A673 (cell line): ENCODE results near the gene NINJ2. TPM values are rescaled to one million over a fixed set of nuclear protein-coding genes. Genes with fewer than 3 reads are reported as not detected.

Source experiments
- BruUV-seq: library from RNA; stranded (reverse); fragments of 400-500 nt; replicated peaks from 2 replicates; lab custom pipeline; 2021; lab: Mats Ljungman, UMichigan
- CTCF ChIA-PET: fragments of 300-600 bp; sonication (Branson Sonifier 250); formaldehyde crosslinking; loops from one replicate; lab custom pipeline; 2022; ENCODE audit warnings: antibody characterized with exemption; lab: Charles Lee
- POLR2A ChIA-PET: fragments of 300-600 bp; sonication (Branson Sonifier 250); formaldehyde crosslinking; loops from one replicate; lab custom pipeline; 2022; ENCODE audit warnings: antibody characterized with exemption; ENCODE audit not compliant: low non-redundant PET; lab: Charles Lee
- DNase-seq: peaks from one replicate; pipeline ENCODE4 v3.0.0-alpha.2; 2015; ENCODE audit warnings: low spot score
- H3K27ac ChIP-seq: fragments of 200-600 bp; sonication (generic); 2 replicates; pipeline ENCODE4 v1.5.1; 2016; ENCODE audit warnings: mixed run types, low read depth, mild to moderate bottlenecking, mixed read lengths, antibody characterized with exemption, low read length; ENCODE audit not compliant: poor library complexity, severe bottlenecking
- H3K27me3 ChIP-seq: fragments of 200-600 bp; sonication (generic); replicated peaks from 2 replicates; pipeline ENCODE4 v1.6.1; 2017; ENCODE audit warnings: mixed run types, low read depth, mild to moderate bottlenecking, mixed read lengths, antibody characterized with exemption, low read length; ENCODE audit not compliant: insufficient read depth, poor library complexity
- H3K36me3 ChIP-seq: fragments of 200-600 bp; sonication (generic); 2 replicates; pipeline ENCODE4 v1.6.1; 2016; ENCODE audit warnings: mixed run types, mild to moderate bottlenecking, mixed read lengths, antibody characterized with exemption, low read length; ENCODE audit not compliant: insufficient read depth, poor library complexity, severe bottlenecking
- H3K4me1 ChIP-seq: fragments of 200-600 bp; sonication (generic); 2 replicates; pipeline ENCODE4 v1.6.1; 2017; ENCODE audit warnings: mixed run types, mild to moderate bottlenecking, mixed read lengths, antibody characterized with exemption, low read length; ENCODE audit not compliant: insufficient read depth, poor library complexity, severe bottlenecking
- H3K4me3 ChIP-seq: fragments of 200-600 bp; sonication (generic); 2 replicates; pipeline ENCODE4 v1.5.1; 2016; ENCODE audit warnings: low read depth, mixed run types, mild to moderate bottlenecking, mixed read lengths, low read length; ENCODE audit not compliant: poor library complexity, severe bottlenecking
- H3K9me3 ChIP-seq: fragments of 200-600 bp; sonication (generic); 2 replicates; pipeline ENCODE4 v1.6.1; 2016; ENCODE audit warnings: mixed run types, low read depth, mild to moderate bottlenecking, mixed read lengths, antibody characterized with exemption, low read length; ENCODE audit not compliant: poor library complexity, severe bottlenecking
- CTCF ChIP-seq: fragments of 300-800, 200-600 bp; sonication (generic); conservative IDR thresholded peaks from 2 replicates; pipeline ENCODE4 v1.5.1; 2017; ENCODE audit warnings: low read depth, mild to moderate bottlenecking, antibody characterized with exemption, low read length, moderate library complexity, mixed read lengths
- EZH2 ChIP-seq: fragments of 200-600 bp; sonication (generic); IDR thresholded peaks from 2 replicates; pipeline ENCODE4 v1.6.1; 2017; ENCODE audit warnings: borderline replicate concordance, low read depth, mild to moderate bottlenecking, mixed read lengths, antibody characterized with exemption, low read length; ENCODE audit not compliant: poor library complexity, severe bottlenecking
- intact Hi-C: fragments of 100-400 bp; cut with micrococcal nuclease; formaldehyde crosslinking; loops from one replicate; pipeline ENCODE4 v1.10.0; 2022; ENCODE audit not compliant: unreplicated experiment
- total RNA-seq: library from RNA; stranded (reverse); gene quantifications from 2 replicates; pipeline ENCODE4 v1.2.3, GENCODE V29; 2021

NINJ2 gene
- total RNA-seq, 1 experiment from 2014 or later, result not detected

DNA sequence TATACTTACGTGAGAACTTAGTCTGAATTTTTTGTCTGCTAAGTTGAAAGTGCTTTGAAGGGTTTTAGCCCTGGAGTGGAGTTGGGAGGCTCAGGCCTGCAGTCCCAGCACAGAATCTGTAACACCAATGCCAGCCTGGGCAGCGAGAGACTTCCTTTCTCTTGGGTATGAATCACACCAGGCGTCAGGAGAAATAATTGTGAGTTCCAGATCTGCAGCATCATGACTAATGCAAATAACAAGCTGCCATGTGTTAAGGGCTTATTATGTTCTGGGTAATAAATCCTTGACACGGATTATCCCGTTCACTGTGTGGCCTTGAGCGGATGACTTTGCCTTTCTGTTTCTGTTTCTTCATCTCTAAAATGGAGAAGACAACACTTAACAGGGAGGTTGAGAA, 132.9 kb downstream of the NINJ2 start:
- H3K4me3 ChIP-seq, result peak overlapping the region; percentile 1
- POLR2A ChIA-PET, result no interaction called here
- intact Hi-C loops, result no loop called here
- BruUV-seq, result no TSS peak
- H3K27me3 ChIP-seq, result no peaks in the 10 kb centered on the region
- CTCF ChIA-PET, result interaction anchor here (0.5 to 1.2 kb wide), 3 partner anchors 78 to 419 kb away, joined by 3 to 6 read pairs (median 4); partner anchors contain the start of gene RAD52
- TF ChIP-seq CTCF (no peak), EZH2 (no peak)
- H3K36me3 ChIP-seq, result no peaks in the 10 kb centered on the region
- no peaks in the 10 kb centered on the region for H3K9me3 ChIP-seq
- H3K4me1 ChIP-seq, result peaks cover 18% of the 10 kb centered on the region
- DNase-seq, result peak; percentile 94
- peak overlapping the region; percentile 79 for H3K27ac ChIP-seq

DNA sequence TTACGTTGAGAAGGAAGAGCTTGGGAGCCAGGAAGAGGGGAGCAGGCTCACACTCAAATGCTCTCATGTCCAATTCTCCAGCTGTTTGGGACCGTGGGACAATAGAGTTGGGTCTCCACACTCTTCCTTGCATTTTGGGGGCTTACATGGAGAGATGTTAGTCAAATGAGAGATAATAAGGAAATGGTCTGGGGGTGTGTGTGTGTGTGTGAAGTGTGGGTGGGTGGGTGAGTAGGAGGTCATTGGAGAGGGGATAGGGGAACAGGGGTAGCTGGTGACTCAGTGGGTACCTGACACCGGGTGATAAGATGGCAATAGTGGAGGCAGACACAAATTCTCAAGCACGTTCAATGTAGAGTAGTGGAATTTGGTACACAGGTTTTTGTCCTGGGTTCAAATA, 135.5 kb downstream of the NINJ2 start:
- no peak for TF ChIP-seq CTCF
- intact Hi-C loops, result no loop called here

GRCh38 chr12:527241-527640, 136.0 kb downstream of the NINJ2 start:
- no peak overlapping the region for H3K4me3 ChIP-seq
- H3K4me1 ChIP-seq, result peaks cover 18% of the 10 kb centered on the region
- no peaks in the 10 kb centered on the region for H3K9me3 ChIP-seq
- intact Hi-C loops, result no loop called here
- H3K27me3 ChIP-seq, result no peaks in the 10 kb centered on the region
- no TSS peak for BruUV-seq
- ChIA-PET POLR2A (no interaction called here), CTCF (no interaction called here)
- no peak for DNase-seq
- H3K27ac ChIP-seq, result no peak overlapping the region
- TF ChIP-seq CTCF (no peak), EZH2 (no peak)
- no peaks in the 10 kb centered on the region for H3K36me3 ChIP-seq

More for the DNA sequence above, 135.5 kb downstream of the NINJ2 start:
- no peak for DNase-seq
- peaks cover 18% of the 10 kb centered on the region for H3K4me1 ChIP-seq
- H3K36me3 ChIP-seq, result no peaks in the 10 kb centered on the region
- CTCF ChIA-PET, result no interaction called here
- no peaks in the 10 kb centered on the region for H3K9me3 ChIP-seq
- H3K4me3 ChIP-seq, result no peak overlapping the region
- no peaks in the 10 kb centered on the region for H3K27me3 ChIP-seq
- no peak overlapping the region for H3K27ac ChIP-seq
- BruUV-seq, result no TSS peak
- POLR2A ChIA-PET, result no interaction called here
